ENCODE measurements around the gene MYO18A. TPM values are rescaled to one million over a fixed set of nuclear protein-coding genes. Genes with fewer than 3 reads are reported as not detected.

The MYO18A gene
- total RNA-seq, 2 experiments from 2014 or later, result 23.8 to 25.0 TPM

- Mint-ChIP-seq H3K4me1 (ENCODE audit: low read depth) (peaks cover 8% of the 10 kb centered on the region), H3K4me3 (no peak overlapping the region), H3K27ac (no peak overlapping the region), H3K9me3 (no peaks in the 10 kb centered on the region), H3K27me3 (ENCODE audit: low read depth) (no peaks in the 10 kb centered on the region), H3K36me3 (ENCODE audit: low read depth) (no peaks in the 10 kb centered on the region)
- intact Hi-C loops (cut with micrococcal nuclease), result no loop called here
- DNase-seq, result no peak
- CTCF ChIA-PET, result interaction anchor here (1.4 to 3.3 kb wide), 4 partner anchors 10 to 161 kb away, joined by 4 to 120 read pairs (median 34); partner anchors contain the start of gene MYO18A
These were observed 53.8 kb downstream of the MYO18A start for GRCh38 chr17:29126268-29126930.

DNA sequence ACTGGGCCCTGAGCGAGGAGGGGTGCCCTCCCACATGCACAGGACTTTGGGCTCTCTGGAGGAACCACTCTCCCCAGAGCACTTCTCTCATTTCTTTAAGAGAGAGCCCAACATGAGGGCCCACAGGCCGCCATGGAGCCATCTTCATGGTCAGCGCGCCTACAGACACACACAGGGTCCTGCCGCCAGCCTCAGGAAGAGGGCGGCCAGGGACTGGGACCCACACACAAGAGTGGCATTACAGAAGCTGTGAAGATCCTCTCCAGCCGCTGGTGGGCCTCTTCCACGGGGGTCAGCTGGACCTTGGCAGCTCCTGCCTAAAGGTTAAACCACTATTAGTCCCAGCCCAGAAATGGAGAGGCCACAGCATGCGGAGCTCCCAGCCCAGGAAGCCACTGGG lies 54.5 kb downstream of the MYO18A start:
- Mint-ChIP-seq H3K27ac (no peak overlapping the region), H3K27me3 (ENCODE audit: low read depth) (no peaks in the 10 kb centered on the region), H3K9me3 (no peaks in the 10 kb centered on the region), H3K36me3 (ENCODE audit: low read depth) (no peaks in the 10 kb centered on the region), H3K4me1 (ENCODE audit: low read depth) (peaks cover 2% of the 10 kb centered on the region), H3K4me3 (no peak overlapping the region)
- no peak for DNase-seq
- intact Hi-C loops (cut with micrococcal nuclease), result no loop called here
- CTCF ChIA-PET, result interaction anchor here (1.4 to 3.3 kb wide), 5 partner anchors 9 to 160 kb away, joined by 4 to 120 read pairs (median 56); partner anchors contain the start of gene MYO18A

DNA sequence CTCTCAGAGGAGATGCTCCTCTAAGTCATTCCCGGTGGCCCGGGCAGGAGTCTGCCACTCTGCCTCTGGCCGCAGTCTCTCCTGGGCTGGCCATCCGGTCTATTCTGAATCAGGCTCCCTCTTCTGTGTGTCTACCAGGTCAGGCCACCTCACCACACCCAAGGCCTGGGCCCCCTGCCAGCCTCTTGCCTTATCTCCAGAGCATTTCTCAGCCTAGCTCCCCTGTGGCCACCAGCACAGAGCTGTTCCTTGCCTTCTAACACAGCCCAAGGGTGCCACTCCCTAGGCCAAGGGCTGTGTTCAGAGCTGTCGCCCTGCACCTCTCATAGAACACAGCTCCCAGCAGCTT lies 55.3 kb downstream of the MYO18A start:
- no peak overlapping the region for H3K4me3 Mint-ChIP-seq
- no peak for DNase-seq
- intact Hi-C loops (cut with micrococcal nuclease), result loop anchor here (1.0 kb wide), 4 partner anchors 15 to 94 kb away; partner anchors contain the start of gene MYO18A
- H3K36me3 Mint-ChIP-seq (ENCODE audit: low read depth), result no peaks in the 10 kb centered on the region
- H3K27me3 Mint-ChIP-seq (ENCODE audit: low read depth), result no peaks in the 10 kb centered on the region
- peaks cover 2% of the 10 kb centered on the region for H3K4me1 Mint-ChIP-seq (ENCODE audit: low read depth)
- H3K27ac Mint-ChIP-seq, result no peak overlapping the region
- CTCF ChIA-PET, result interaction anchor here (0.7 to 3.5 kb wide), 18 partner anchors 8 to 361 kb away, joined by 3 to 120 read pairs (median 5); partner anchors contain the start of genes DHRS13 and MYO18A
- no peaks in the 10 kb centered on the region for H3K9me3 Mint-ChIP-seq

DNA sequence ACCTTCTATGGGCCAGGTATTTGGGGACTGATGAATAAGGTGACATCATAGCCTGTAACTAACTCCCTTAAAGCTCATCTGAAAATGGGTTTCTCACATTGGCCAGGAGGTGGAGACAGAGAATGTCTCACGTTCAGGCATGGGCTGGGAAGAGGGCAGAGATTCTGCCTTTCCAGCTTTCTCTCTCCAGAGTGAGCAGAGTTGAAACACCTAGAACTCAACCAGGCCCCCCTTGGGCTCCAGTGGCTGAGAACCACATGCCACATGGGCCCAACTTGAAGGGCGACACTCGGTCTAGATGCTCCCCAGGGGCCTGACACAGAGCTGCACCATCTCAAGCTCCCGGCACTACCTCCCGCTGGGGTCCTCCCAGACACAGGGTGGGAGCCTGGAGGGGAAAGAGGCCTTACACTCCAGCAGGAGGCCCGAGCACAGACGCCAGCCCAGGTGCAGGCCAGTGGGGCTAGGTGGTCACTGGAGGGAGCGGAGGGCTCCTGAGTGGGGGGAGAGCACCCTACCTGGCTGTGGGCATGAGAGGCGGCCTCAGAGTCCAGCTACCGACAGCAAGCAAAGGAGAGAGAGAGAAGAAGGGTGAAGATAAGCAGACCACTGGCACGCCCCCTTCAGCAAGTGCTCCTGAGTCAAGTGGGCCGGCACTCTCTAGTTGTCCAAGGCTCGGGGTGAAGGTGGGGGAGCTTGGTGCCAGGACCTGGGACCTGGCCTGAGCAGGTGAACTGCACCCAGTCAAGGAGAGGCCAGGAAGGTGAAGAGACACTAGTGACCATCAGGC lies 55.9 kb downstream of the MYO18A start:
- H3K36me3 Mint-ChIP-seq (ENCODE audit: low read depth), result no peaks in the 10 kb centered on the region
- H3K4me1 Mint-ChIP-seq (ENCODE audit: low read depth), result peaks cover 2% of the 10 kb centered on the region
- no peaks in the 10 kb centered on the region for H3K9me3 Mint-ChIP-seq
- no peak overlapping the region for H3K4me3 Mint-ChIP-seq
- intact Hi-C loops (cut with micrococcal nuclease), result loop anchor here (1.0 kb wide), 4 partner anchors 16 to 95 kb away; partner anchors contain the start of gene MYO18A
- DNase-seq, result peak; percentile 68
- H3K27me3 Mint-ChIP-seq (ENCODE audit: low read depth), result no peaks in the 10 kb centered on the region
- H3K27ac Mint-ChIP-seq, result no peak overlapping the region
- CTCF ChIA-PET, result interaction anchor here (0.6 to 3.5 kb wide), 33 partner anchors 8 to 421 kb away, joined by 3 to 120 read pairs (median 4); partner anchors contain the start of genes DHRS13, MYO18A and TLCD1

- peaks cover 2% of the 10 kb centered on the region for H3K4me1 Mint-ChIP-seq (ENCODE audit: low read depth)
- no peak overlapping the region for H3K27ac Mint-ChIP-seq
These were observed 57.1 kb downstream of the MYO18A start for GRCh38 chr17:29123111-29123510.

DNA sequence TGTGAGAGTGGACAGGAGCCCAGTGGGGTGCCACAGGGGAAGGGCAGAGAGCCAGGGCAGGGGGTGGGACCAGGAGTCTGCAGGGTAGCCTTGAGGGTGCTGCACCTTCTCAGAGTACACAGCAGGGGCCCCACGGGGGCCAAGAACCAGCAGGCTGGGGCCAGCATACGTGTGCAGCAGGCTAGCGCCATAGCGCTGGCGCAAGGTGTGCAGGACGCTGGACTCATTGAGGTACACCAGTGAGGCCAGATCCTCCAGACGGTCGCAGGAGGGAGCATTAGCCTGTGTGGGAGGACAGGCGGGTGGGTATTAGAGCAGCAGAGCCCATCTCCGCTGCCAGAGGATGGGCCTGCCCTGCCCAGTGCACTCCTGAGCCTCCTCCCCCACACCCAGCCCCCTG lies 58.8 kb downstream of the MYO18A start:
- peaks cover 7% of the 10 kb centered on the region for H3K4me1 Mint-ChIP-seq (ENCODE audit: low read depth)
- no peaks in the 10 kb centered on the region for H3K9me3 Mint-ChIP-seq
- CTCF ChIA-PET, result interaction anchor here (0.8 to 1.5 kb wide), 3 partner anchors 55 to 156 kb away, joined by 3 to 4 read pairs (median 3); no protein-coding TSS in a partner anchor
- no peak for DNase-seq
- no peaks in the 10 kb centered on the region for H3K36me3 Mint-ChIP-seq (ENCODE audit: low read depth)
- intact Hi-C loops (cut with micrococcal nuclease), result no loop called here
- H3K4me3 Mint-ChIP-seq, result no peak overlapping the region
- H3K27ac Mint-ChIP-seq, result no peak overlapping the region
- no peaks in the 10 kb centered on the region for H3K27me3 Mint-ChIP-seq (ENCODE audit: low read depth)

More at GRCh38 chr17:29123111-29123510, 57.1 kb downstream of the MYO18A start:
- no peak for DNase-seq
- Mint-ChIP-seq H3K27me3 (ENCODE audit: low read depth) (no peaks in the 10 kb centered on the region), H3K4me3 (no peak overlapping the region), H3K9me3 (no peaks in the 10 kb centered on the region), H3K36me3 (ENCODE audit: low read depth) (no peaks in the 10 kb centered on the region)
- intact Hi-C loops (cut with micrococcal nuclease), result no loop called here
- CTCF ChIA-PET, result interaction anchor here (1.0 to 3.5 kb wide), 9 partner anchors 7 to 95 kb away, joined by 3 to 120 read pairs (median 22); partner anchors contain the start of gene MYO18A

GRCh38 chr17:29120433-29120832 lies 59.8 kb downstream of the MYO18A start:
- intact Hi-C loops (cut with micrococcal nuclease), result no loop called here

DNA sequence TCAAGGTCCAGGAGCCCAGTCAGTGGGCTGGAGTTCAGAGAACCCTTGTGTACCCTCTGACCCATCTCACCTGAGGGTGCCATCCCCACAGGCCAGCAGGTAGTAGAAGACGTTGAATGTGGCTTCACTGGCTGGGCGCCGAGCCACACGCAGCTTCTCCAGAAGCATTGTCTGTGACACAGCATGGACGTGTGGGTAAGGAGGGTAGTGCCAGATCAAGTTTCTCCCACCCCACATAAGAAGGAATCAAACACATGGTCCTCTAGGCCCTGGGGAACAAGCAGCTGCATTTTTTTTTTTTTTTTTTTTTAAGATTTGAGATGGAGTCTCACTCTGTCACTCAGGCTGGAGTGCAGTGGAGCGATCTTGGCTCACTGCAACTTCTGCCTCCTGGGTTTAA lies 60.9 kb downstream of the MYO18A start:
- Mint-ChIP-seq H3K36me3 (ENCODE audit: low read depth) (no peaks in the 10 kb centered on the region), H3K4me3 (no peak overlapping the region), H3K27me3 (ENCODE audit: low read depth) (no peaks in the 10 kb centered on the region), H3K27ac (no peak overlapping the region), H3K4me1 (ENCODE audit: low read depth) (peaks cover 11% of the 10 kb centered on the region), H3K9me3 (no peaks in the 10 kb centered on the region)
- CTCF ChIA-PET, result interaction anchor here (1.3 to 9.9 kb wide), 4 partner anchors 18 to 393 kb away, joined by 4 to 302 read pairs (median 68); partner anchors contain the start of gene TLCD1
- intact Hi-C loops (cut with micrococcal nuclease), result loop anchor here (5.0 kb wide), 3 partner anchors 137 to 357 kb away; partner anchors contain the start of gene PHF12
- no peak for DNase-seq

More at GRCh38 chr17:29120433-29120832, 59.8 kb downstream of the MYO18A start:
- DNase-seq, result no peak
- Mint-ChIP-seq H3K36me3 (ENCODE audit: low read depth) (no peaks in the 10 kb centered on the region), H3K4me3 (no peak overlapping the region), H3K9me3 (no peaks in the 10 kb centered on the region), H3K4me1 (ENCODE audit: low read depth) (peaks cover 11% of the 10 kb centered on the region), H3K27me3 (ENCODE audit: low read depth) (no peaks in the 10 kb centered on the region), H3K27ac (no peak overlapping the region)
- CTCF ChIA-PET, result interaction anchor here (0.6 to 9.9 kb wide), 7 partner anchors 12 to 167 kb away, joined by 3 to 302 read pairs (median 3); no protein-coding TSS in a partner anchor

GRCh38 chr17:29116804-29117753 lies 63.1 kb downstream of the MYO18A start:
- H3K9me3 Mint-ChIP-seq, result no peaks in the 10 kb centered on the region
- peaks cover 9% of the 10 kb centered on the region for H3K4me1 Mint-ChIP-seq (ENCODE audit: low read depth)
- no peak overlapping the region for H3K27ac Mint-ChIP-seq
- H3K36me3 Mint-ChIP-seq (ENCODE audit: low read depth), result no peaks in the 10 kb centered on the region
- H3K4me3 Mint-ChIP-seq, result no peak overlapping the region
- CTCF ChIA-PET, result interaction anchor here (0.6 to 9.9 kb wide), 57 partner anchors 7 to 440 kb away, joined by 3 to 302 read pairs (median 5); partner anchors contain the start of genes MYO18A, NUFIP2, PHF12 and PIPOX
- peak; percentile 88 for DNase-seq
- intact Hi-C loops (cut with micrococcal nuclease), result loop anchor here (1.0 to 5.0 kb wide), 7 partner anchors 135 to 464 kb away; partner anchors contain the start of genes PHF12 and TLCD1
- no peaks in the 10 kb centered on the region for H3K27me3 Mint-ChIP-seq (ENCODE audit: low read depth)

GRCh38 chr17:29115961-29116803 lies 64.0 kb downstream of the MYO18A start:
- CTCF ChIA-PET, result interaction anchor here (0.6 to 9.9 kb wide), 56 partner anchors 8 to 396 kb away, joined by 3 to 302 read pairs (median 5); partner anchors contain the start of genes MYO18A, NUFIP2, PHF12 and PIPOX
- H3K36me3 Mint-ChIP-seq (ENCODE audit: low read depth), result no peaks in the 10 kb centered on the region
- H3K27me3 Mint-ChIP-seq (ENCODE audit: low read depth), result no peaks in the 10 kb centered on the region
- peaks cover 9% of the 10 kb centered on the region for H3K4me1 Mint-ChIP-seq (ENCODE audit: low read depth)
- no peak overlapping the region for H3K27ac Mint-ChIP-seq
- peak; percentile 75 for DNase-seq
- intact Hi-C loops (cut with micrococcal nuclease), result loop anchor here (2.0 to 5.0 kb wide), 6 partner anchors 134 to 463 kb away; partner anchors contain the start of genes PHF12 and TLCD1
- H3K9me3 Mint-ChIP-seq, result no peaks in the 10 kb centered on the region
- H3K4me3 Mint-ChIP-seq, result no peak overlapping the region

Data from activated naive CD4-positive, alpha-beta T cell treated with anti-CD3 and anti-CD28 coated beads for 36 hours (primary cell).